ENCODE data around the gene HECTD1.
"Not testable (repeated sequence)": the region's sequence is repeated elsewhere in the genome, so short reads cannot be mapped to it uniquely, and the experiment has no call there.

DNA sequence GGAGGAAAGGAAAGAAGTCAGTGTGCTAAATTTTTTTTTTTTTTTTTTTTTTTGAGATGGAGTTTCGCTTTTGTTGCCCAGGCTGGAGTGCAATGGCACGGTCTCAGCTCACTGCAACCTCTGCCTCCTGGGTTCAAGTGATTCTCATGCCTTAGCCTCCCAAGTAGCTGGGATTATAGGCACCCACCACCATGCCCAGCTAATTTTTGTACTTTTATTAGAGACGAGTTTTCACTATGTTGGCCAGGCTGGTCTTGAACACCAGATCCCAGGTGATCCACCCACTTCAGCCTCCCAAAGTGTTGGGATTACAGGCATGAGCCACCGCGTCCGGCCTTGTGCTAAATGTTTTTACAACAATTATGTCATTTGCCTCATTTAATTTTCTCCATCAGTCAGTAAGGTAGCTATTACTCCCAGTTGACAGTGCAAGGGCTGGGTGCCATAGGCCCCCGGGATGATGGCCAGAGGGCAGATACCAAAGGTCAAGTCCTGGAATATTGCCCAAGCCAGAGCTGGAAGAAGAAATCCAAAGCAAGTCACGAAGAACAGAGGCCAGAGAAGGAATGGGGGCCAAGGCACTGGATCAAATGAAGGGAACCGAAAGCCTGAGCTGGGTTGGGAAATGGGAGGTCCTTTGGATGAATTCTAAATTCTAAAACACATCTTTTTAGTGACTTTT is 154.5 kb downstream of the HECTD1 start:
- not testable (repeated sequence) for TF ChIP-seq POLR2A (IDR thresholded peaks at IDR 0.05; ENCODE audit: low read length); GATA1 (IDR thresholded peaks at IDR 0.05; ENCODE audit: low read depth, low read length)
